Heart right ventricle (tissue), 16 donors: ENCODE results near the gene PSMB10. TPM values are rescaled to one million over a fixed set of nuclear protein-coding genes. Genes with fewer than 3 reads are reported as not detected.

ENCODE experiments used
- ATAC-seq, 8 donors: fragments of 200-7000 bp; cut with Tn5 transposase; one replicate each; pipeline ENCODE4 v1.9.1; 2020; ENCODE audit warnings: mild to moderate bottlenecking in 8 of 8, moderate library complexity in 8 of 8, moderate number of reproducible peaks in 1 of 8
- DNase-seq, 2 donors: peaks; one replicate each; pipeline ENCODE4 v3.0.0-alpha.2; 2020
- H3K27ac ChIP-seq, 10 donors: fragments of 200-600 bp; sonication (generic) in 2 of 10; one replicate each; pipeline versions ENCODE4 v1.5.0 to v1.8.0; 2020 to 2022; ENCODE audit warnings: mild to moderate bottlenecking in 3 of 10
- H3K27me3 ChIP-seq, 7 donors: fragments of 200-600 bp; one replicate each; pipeline ENCODE4 v1.8.0; 2021 to 2022; ENCODE audit warnings: mild to moderate bottlenecking in 2 of 7
- H3K36me3 ChIP-seq, 9 donors: fragments of 200-600 bp; sonication (generic) in 1 of 9; one replicate each; pipeline versions ENCODE4 v1.5.0 to v1.8.0; 2020 to 2022; ENCODE audit warnings: mild to moderate bottlenecking in 2 of 9
- H3K4me1 ChIP-seq, 9 donors: fragments of 200-600 bp; sonication (generic) in 1 of 9; one replicate each; pipeline versions ENCODE4 v1.5.0 to v1.8.0; 2020 to 2022; ENCODE audit warnings: mild to moderate bottlenecking in 4 of 9
- H3K4me3 ChIP-seq, 10 donors: fragments of 200-600 bp; sonication (generic) in 2 of 10; one replicate each; pipeline versions ENCODE4 v1.5.0 to v1.8.0; 2020 to 2022; ENCODE audit warnings: mild to moderate bottlenecking in 7 of 10, moderate library complexity in 2 of 10
- H3K9me3 ChIP-seq, 11 donors: fragments of 200-600 bp in 10 of 11; sonication (generic) in 2 of 11; one replicate each; pipeline versions ENCODE4 v1.5.0 to v1.8.0; 2013 to 2022; ENCODE audit warnings: mild to moderate bottlenecking in 2 of 11, control low read depth in 1 of 11, moderate library complexity in 1 of 11
- CTCF ChIP-seq, 9 donors: fragments of 200-600 bp; sonication (generic) in 2 of 9; IDR thresholded peaks; one replicate each; pipeline versions ENCODE4 v1.5.0 to v1.8.0; 2021 to 2022; ENCODE audit warnings: antibody characterized with exemption in 9 of 9, mild to moderate bottlenecking in 5 of 9, moderate library complexity in 1 of 9
- WGBS, 2 donors: extraction: QIAGEN DNeasy Blood & Tissue Kit; methylation state at CpG; one replicate each; pipeline ENCODE4 v1.1.7; 2013; ENCODE audit warnings: inconsistent platforms in 1 of 2; 5-methylcytosine and 5-hydroxymethylcytosine counted together
- intact Hi-C, 10 donors: fragments of 100-400 bp; cut with DNase I; formaldehyde crosslinking; loops; one replicate each; pipeline versions ENCODE4 v1.11.1 to v1.14.2; 2022
- polyA plus RNA-seq, 2 donors: library from polyadenylated mRNA; stranded (reverse); fragments of 200-250 nt; gene quantifications; one replicate each; pipeline ENCODE4 v1.2.3, GENCODE V29; 2013
- total RNA-seq, 10 donors: library from RNA; stranded (reverse); fragmentation: NEBNext Ultra II Directional in 3 of 10; extraction: Animal tissue kit (Norgen Biotek cat#: 25700) in 3 of 10; gene quantifications; one replicate each; pipeline versions ENCODE4 v1.2.1 to v1.2.4, GENCODE V29; 2021 to 2023
- donor health status: Arrhythmogenic right ventricular cardiomyopathy.
- donor health status: ischemic (EF 13 %, LVEDD 7.1; RV severe dilation, severe dysfunction).
- donor health status: healthy with polysubstance abuse.
- donor health status: DM: no; HTN: yes; CAD: no.
- donor health status: DM: no; HTN: no; CAD: no.
- donor health status: ischemic (EF 25% LVEDD 6.9; RV normal size, moderate dysfunction).
- donor health status: ischemic (EF 25% LVEDD 5.7; RV mildly dilated, moderate dysfunction).
- donor health status: healthy.
- donor health status: DM: yes; HTN: yes; CAD: no.
- donor health status: Ischemic cardiomyopathy.
- donor health status: ischemic (EF 35%, LVEDD 5.7; RV mildly dilated, moderate dysfunction).
- donor health status: nonischemic (EF 11% LVEDD 7.7; RV severe dilation, severe dysfunction).
- donor health status: DM: yes; HTN: yes; CAD: no.
- donor health status: PGD.
- donor health status: ischemic (EF 29% LVEDD 5.4; RV normal size, mild dysfunction).
- donor health status: nonischemic (EF 23%, LVEDD 6.1; RV moderate dilation, normal function).

PSMB10 gene
- total and polyA plus RNA-seq, 12 donors, result 48.9 to 170 (median 63.6) TPM

DNA sequence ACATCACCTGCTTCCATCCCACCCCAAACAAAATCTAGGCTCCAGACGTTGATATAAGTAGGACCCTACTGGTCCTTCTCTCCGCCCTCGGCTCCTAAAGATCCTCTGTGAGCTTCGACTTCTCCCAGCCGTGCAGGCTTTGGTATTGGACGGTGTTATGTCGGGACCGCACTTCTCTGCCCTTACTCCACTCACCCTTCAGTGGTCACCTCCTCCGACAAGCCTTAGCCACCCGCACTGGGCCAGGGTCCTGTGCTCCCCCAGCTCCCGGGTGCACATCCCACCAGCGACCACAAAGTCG lies 1.6 kb downstream of the PSMB10 start:
- Histone ChIP-seq H3K4me3 (peak overlapping the region; percentile 70 to 96 (median 86)), H3K36me3 (peaks cover 0 to 59% (median 4%) of the 10 kb centered on the region in 9 donors), H3K27ac (peak overlapping the region; percentile 70 to 98 (median 95)), H3K27me3 (no peaks in the 10 kb centered on the region), H3K9me3 (no peaks in the 10 kb centered on the region), H3K4me1 (peaks cover 4 to 37% (median 33%) of the 10 kb centered on the region in 9 donors)
- ATAC-seq, result peak in 7 of 8 donors; percentile 0 to 28 (median 4)
- TF ChIP-seq CTCF (IDR thresholded peaks at IDR 0.05), result no peak
- intact Hi-C loops, result loop anchor here in 5 of 10 donors (5.0 to 10.0 kb wide), 4 partner anchors 57 to 410 kb away; partner anchors contain the start of gene RIPOR1 (in 3 of the 5)
- no peak for DNase-seq
- WGBS, 2 donors, result 17 to 32% methylated on average over 13 of the region's 13 CpGs

DNA sequence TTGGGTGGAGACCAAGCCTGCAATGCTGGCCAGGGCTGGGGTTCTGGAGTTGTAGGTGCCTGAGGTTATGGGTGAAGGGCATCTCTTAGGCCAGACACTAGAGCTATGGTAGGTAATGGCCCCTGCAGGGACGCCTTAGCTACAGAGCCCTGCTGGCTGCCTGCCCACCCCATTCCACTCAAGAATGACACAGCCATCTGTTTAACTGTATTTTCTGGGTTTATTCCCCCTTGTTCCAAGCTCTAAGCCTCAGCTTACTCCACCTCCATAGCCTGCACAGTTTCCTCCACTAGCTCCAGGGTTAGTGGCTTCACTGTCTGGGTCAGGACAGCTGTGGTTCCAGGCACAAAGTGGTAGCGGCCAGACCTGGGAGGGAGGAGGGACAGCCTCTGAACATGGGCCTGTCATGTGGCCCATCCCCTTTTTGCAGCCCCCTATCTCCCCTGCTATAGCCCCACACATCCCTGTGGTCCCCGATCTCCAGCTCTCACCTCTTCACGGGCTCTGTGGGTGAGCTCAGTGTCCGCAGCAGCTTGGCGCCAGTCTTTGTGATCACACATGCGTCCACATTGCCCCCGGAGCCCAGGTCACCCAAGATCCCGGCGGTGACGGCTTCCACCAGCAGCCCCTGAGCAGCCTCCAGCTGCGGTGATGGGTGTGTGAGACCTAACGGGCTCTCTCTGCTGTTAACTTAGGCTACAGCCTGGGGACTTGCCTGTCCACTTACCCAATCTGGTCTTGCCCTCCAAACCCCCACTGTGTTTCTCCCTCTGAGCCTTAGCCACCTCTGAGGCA lies 2.1 kb downstream of the PSMB10 start:
- H3K27me3 ChIP-seq, result no peaks in the 10 kb centered on the region
- no peak for TF ChIP-seq CTCF (IDR thresholded peaks at IDR 0.05)
- peak overlapping the region in 9 of 10 donors; percentile 70 to 96 (median 86) for H3K4me3 ChIP-seq
- peaks cover 4 to 32% (median 27%) of the 10 kb centered on the region in 9 donors for H3K4me1 ChIP-seq
- H3K36me3 ChIP-seq, result peaks cover 0 to 59% (median 1%) of the 10 kb centered on the region in 9 donors
- no peaks in the 10 kb centered on the region for H3K9me3 ChIP-seq
- DNase-seq, result no peak
- ATAC-seq, result peak in 4 of 8 donors; percentile 0 to 4 (median 1)
- intact Hi-C loops, result loop anchor here in 6 of 10 donors (5.0 to 10.0 kb wide), 5 partner anchors 58 to 410 kb away; partner anchors contain the start of gene RIPOR1 (in 3 of the 6)
- peak overlapping the region in 8 of 10 donors; percentile 70 to 98 (median 95) for H3K27ac ChIP-seq
- WGBS, 2 donors, result 35 to 45% methylated on average over 13 of the region's 13 CpGs

GRCh38 chr16:67933805-67934204 lies 2.8 kb downstream of the PSMB10 start:
- no peak for TF ChIP-seq CTCF (IDR thresholded peaks at IDR 0.05)
- Histone ChIP-seq H3K9me3 (no peaks in the 10 kb centered on the region), H3K27me3 (no peaks in the 10 kb centered on the region), H3K4me3 (no peak overlapping the region), H3K27ac (no peak overlapping the region), H3K4me1 (peaks cover 4 to 30% (median 26%) of the 10 kb centered on the region in 9 donors), H3K36me3 (peaks cover 0 to 63% (median 5%) of the 10 kb centered on the region in 9 donors)
- WGBS, 2 donors, result 80 to 84% methylated on average over 7 of the region's 7 CpGs
- intact Hi-C loops, result loop anchor here in 5 of 10 donors (5.0 to 10.0 kb wide), 3 partner anchors 111 to 409 kb away; partner anchors contain the start of gene RIPOR1 (in 3 of the 5)
- ATAC-seq (no peak), DNase-seq (no peak)

GRCh38 chr16:67932462-67932840 lies 4.2 kb downstream of the PSMB10 start:
- no peaks in the 10 kb centered on the region for H3K9me3 ChIP-seq
- peaks cover 0 to 76% (median 9%) of the 10 kb centered on the region in 9 donors for H3K36me3 ChIP-seq
- H3K27ac ChIP-seq, result no peak overlapping the region
- peaks cover 4 to 30% (median 23%) of the 10 kb centered on the region in 9 donors for H3K4me1 ChIP-seq
- no peak overlapping the region for H3K4me3 ChIP-seq
- ATAC-seq, result no peak
- 95 to 97% methylated on average over 4 of the region's 4 CpGs for WGBS, 2 donors
- no peak for DNase-seq
- no peaks in the 10 kb centered on the region for H3K27me3 ChIP-seq
- TF ChIP-seq CTCF (IDR thresholded peaks at IDR 0.05), result no peak
- intact Hi-C loops, result loop anchor here in 5 of 10 donors (5.0 to 10.0 kb wide), 3 partner anchors 112 to 408 kb away; partner anchors contain the start of gene RIPOR1 (in 3 of the 5)
